ENCODE results near the gene N4BP2. TPM values are rescaled to one million over a fixed set of nuclear protein-coding genes. Genes with fewer than 3 reads are reported as not detected.

Gene N4BP2
- total RNA-seq, 3 donors from 2014 or later = 7.2 to 26.8 (median 12.1) TPM

DNA sequence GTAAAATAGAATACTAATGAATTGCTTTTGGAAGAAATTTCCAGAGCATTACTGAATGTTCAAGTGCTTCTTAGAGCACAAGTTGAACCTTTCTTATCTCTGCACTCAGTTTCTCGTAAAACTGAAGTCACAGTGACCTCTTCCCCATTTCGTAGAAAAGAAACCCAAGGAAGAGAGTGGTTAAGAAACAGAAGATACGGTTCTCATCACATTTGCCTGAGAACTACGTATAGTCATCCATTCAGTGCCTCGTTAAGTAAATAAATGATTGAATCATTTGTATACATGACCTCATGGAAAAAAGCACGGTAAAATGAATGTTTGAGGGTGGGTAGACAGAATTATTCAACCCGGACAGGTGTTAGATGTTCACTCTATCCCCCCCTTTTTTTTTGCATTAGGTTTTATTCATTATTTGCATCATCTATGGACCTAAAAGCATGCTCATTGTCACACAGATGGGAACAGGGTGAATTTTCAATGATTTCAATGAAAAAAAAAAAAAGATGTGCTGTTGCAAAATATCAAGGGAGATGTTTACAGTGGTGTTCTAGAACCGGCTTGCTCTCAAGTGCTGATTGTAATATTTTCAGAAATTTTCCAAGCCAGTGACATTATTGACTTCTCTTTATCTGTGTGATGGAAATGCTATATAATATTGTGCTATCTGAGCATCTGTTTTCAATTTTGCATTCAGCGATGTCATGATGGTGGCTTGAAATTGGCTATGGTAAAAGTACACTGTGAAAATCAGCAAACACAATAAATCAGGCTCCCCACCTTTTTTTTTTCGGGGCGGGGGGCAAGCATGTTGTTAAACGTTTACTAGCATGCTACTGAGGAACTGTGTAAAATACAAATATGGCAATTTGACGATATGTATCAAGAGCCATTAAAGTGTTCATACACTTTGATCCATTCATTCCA, 144.5 kb downstream of the N4BP2 start:
- peak overlapping the region; percentile 43 to 83 for H3K27ac ChIP-seq
- intact Hi-C loops (cut with DNase I; ENCODE audit: low total_unique reads) = no loop called here

DNA sequence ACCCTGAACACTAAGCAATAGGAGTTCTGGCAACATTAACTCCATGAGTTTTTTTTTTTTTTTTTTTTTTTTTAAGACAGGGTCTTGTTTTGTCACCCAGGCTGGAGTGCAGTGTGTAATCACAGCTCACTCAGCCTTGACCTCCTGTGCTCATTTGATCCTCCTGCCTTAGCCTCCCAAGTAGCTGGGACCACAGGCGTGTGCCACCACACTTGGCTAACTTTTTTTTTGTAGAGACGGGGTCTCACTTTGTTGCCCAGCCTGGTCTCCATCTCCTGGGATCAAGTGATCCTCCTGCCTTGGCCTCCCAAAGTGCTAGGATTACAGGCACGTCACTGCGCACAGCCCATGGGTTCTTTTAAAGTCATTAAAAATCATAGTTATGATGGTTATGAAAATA, 145.2 kb downstream of the N4BP2 start:
- no peak for DNase-seq (ENCODE audit: low spot score in 2 of 2)
- no peaks in the 10 kb centered on the region for H3K4me1 ChIP-seq
- peak overlapping the region in 1 of 2 donors; percentile 36 for H3K27ac ChIP-seq
- H3K4me3 ChIP-seq = no peak overlapping the region
- intact Hi-C loops (cut with DNase I; ENCODE audit: low total_unique reads) = no loop called here
- H3K36me3 ChIP-seq = no peaks in the 10 kb centered on the region
- TF ChIP-seq POLR2A (IDR thresholded peaks at IDR 0.05) (no peak), POLR2AphosphoS5 (IDR thresholded peaks at IDR 0.05) (no peak)
- TF ChIP-seq, protein P1, sequence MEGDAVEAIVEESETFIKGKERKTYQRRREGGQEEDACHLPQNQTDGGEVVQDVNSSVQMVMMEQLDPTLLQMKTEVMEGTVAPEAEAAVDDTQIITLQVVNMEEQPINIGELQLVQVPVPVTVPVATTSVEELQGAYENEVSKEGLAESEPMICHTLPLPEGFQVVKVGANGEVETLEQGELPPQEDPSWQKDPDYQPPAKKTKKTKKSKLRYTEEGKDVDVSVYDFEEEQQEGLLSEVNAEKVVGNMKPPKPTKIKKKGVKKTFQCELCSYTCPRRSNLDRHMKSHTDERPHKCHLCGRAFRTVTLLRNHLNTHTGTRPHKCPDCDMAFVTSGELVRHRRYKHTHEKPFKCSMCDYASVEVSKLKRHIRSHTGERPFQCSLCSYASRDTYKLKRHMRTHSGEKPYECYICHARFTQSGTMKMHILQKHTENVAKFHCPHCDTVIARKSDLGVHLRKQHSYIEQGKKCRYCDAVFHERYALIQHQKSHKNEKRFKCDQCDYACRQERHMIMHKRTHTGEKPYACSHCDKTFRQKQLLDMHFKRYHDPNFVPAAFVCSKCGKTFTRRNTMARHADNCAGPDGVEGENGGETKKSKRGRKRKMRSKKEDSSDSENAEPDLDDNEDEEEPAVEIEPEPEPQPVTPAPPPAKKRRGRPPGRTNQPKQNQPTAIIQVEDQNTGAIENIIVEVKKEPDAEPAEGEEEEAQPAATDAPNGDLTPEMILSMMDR (IDR thresholded peaks at IDR 0.05) = no peak
- no peaks in the 10 kb centered on the region for H3K27me3 ChIP-seq
- H3K9me3 ChIP-seq = no peaks in the 10 kb centered on the region

More for the DNA sequence above, 144.5 kb downstream of the N4BP2 start:
- DNase-seq (ENCODE audit: low spot score in 2 of 2) = no peak
- Histone ChIP-seq H3K4me3 (peak overlapping the region in 2 of 3 donors; percentile 3 to 40), H3K4me1 (no peaks in the 10 kb centered on the region), H3K36me3 (no peaks in the 10 kb centered on the region), H3K27me3 (no peaks in the 10 kb centered on the region), H3K9me3 (no peaks in the 10 kb centered on the region)
- TF ChIP-seq POLR2AphosphoS5 (IDR thresholded peaks at IDR 0.05) (no peak), POLR2A (IDR thresholded peaks at IDR 0.05) (no peak)
- TF ChIP-seq, protein P1 (IDR thresholded peaks at IDR 0.05) = no peak

DNA sequence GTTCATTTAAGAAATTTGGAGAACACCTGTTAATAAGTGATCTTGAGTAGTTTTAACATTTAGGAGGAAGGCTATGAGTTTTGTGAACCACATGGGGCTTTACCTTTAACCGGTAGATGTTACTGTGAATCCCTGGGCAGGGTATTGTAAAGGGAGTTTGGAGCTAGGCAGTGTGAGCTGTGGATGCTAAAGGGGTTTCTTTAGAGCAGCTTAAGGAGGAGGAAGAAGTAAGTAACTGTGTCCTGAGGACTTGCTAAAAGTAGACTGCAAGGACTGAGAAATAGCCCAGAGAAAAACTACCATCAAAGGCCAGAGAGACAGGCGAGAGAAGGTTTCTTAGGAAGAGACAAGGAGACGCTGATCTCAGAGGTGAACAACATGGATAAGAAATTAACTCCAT, 145.8 kb downstream of the N4BP2 start:
- no peak overlapping the region for H3K27ac ChIP-seq
- H3K36me3 ChIP-seq = no peaks in the 10 kb centered on the region
- intact Hi-C loops (cut with DNase I; ENCODE audit: low total_unique reads) = no loop called here
- no peaks in the 10 kb centered on the region for H3K27me3 ChIP-seq
- no peak for DNase-seq (ENCODE audit: low spot score in 2 of 2)
- H3K4me3 ChIP-seq = no peak overlapping the region
- H3K4me1 ChIP-seq = no peaks in the 10 kb centered on the region
- TF ChIP-seq POLR2A (IDR thresholded peaks at IDR 0.05) (no peak), POLR2AphosphoS5 (IDR thresholded peaks at IDR 0.05) (no peak)
- TF ChIP-seq, protein P1 (IDR thresholded peaks at IDR 0.05) = no peak
- no peaks in the 10 kb centered on the region for H3K9me3 ChIP-seq

DNA sequence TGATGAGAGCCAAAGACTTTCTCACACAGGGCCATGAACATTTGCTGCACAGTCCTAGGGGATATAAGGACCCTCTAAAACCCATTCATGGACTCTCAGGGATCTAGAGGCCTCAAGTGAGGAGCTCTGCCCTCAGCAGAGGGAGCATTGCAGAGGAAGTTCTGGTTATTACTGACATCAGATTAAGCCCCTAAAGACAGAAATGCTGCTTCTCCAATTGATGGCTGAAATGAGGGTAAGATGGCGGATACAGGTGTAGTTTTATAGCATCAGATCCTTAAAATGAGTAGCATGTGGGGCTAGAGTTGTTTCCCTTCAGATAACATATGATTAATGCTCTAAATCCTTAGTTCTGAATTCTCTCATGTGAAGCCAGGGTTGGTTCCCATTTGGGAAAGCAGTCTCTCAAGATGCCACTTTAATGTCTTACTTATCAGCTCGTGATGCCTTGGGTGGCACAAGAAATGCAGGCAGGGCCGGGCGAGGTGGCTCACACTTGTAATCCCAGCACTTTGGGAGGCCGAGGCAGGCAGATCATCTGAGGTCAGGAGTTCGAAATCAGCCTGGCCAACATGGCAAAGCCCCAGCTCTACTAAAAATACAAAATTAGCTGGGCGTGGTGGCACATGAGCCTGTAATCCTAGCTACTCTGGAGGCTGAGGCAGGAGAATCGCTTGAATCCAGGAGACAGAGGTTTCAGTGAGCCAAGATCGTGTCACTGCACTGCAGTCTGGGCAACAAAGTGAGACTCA, 148.0 kb downstream of the N4BP2 start:
- H3K27ac ChIP-seq = peak overlapping the region in 1 of 2 donors; percentile 60
- intact Hi-C loops (cut with DNase I; ENCODE audit: low total_unique reads) = no loop called here
- TF ChIP-seq, protein P1 (IDR thresholded peaks at IDR 0.05) = no peak
- TF ChIP-seq POLR2A (IDR thresholded peaks at IDR 0.05) = no peak

More for the DNA sequence above, 148.0 kb downstream of the N4BP2 start:
- Histone ChIP-seq H3K4me1 (no peaks in the 10 kb centered on the region), H3K4me3 (no peak overlapping the region), H3K9me3 (no peaks in the 10 kb centered on the region), H3K36me3 (no peaks in the 10 kb centered on the region), H3K27me3 (no peaks in the 10 kb centered on the region)
- DNase-seq (ENCODE audit: low spot score in 2 of 2) = no peak

Data from breast epithelium (tissue), 4 donors.